ENCODE results near the gene MMP24OS.
A peak's percentile ranks its signal among the peaks of the same experiment; 100 is the strongest.

MMP24OS gene

DNA sequence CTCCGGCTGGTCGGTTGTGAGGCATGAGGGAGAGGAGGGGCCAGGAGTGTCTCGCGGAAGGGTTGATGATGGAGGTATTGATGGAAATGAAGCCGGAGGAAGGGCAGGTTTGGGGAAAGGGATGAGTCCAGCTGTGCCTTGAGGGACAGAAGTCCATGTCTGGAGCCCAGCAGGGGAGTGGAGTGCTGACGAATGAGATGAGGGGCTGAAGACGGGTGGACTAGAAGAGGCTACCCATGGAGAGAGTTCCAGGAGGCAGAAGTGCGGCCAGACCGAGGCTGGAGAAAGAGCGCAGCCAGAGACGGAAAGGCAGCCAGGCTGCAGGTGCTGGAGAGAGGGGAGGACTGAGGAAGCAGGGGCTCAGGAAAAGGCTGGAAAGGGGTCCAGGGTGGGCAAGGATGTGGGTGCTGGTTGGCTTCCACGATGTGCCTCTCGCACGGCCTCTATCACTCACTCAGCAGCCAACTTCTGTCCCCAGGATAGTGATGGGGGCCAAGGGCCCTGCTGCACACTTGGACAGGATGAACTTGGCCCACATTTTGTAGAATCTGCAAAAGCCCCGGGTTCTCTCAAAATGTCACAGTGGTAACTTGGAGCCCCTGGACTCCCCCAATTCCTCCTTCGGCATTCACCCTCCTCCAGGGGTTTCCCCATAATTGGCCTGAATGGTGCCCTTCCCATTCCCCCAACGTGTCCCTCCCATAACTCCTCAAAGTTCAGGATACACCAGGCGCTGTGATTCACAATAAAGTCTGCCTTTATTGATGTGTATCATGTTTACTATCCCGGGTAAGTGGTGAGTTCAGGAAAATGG is 7.3 kb upstream of the MMP24OS start:
- Histone ChIP-seq H3K27me3 (ENCODE audit: control insufficient read depth in 1 of 2, insufficient read depth in 2 of 2, low read length in 2 of 2) (no peaks in the 10 kb centered on the region), H3K9me3 (ENCODE audit: control insufficient read depth in 1 of 2, low read length in 2 of 2) (no peaks in the 10 kb centered on the region), H3K4me3 (ENCODE audit: low read depth in 1 of 2, low read length in 2 of 2) (peak overlapping the region; percentile 76 to 89), H3K9ac (ENCODE audit: low read depth in 1 of 2, low read length in 2 of 2) (peak overlapping the region; percentile 88), H3K36me3 (ENCODE audit: control insufficient read depth in 1 of 2, insufficient read depth in 2 of 2, low read length in 2 of 2) (peaks cover 7 to 21% of the 10 kb centered on the region in 2 donors), H3K27ac (ENCODE audit: low read depth, low read length) (peak overlapping the region; percentile 76), H3K4me1 (ENCODE audit: control insufficient read depth in 1 of 2, insufficient read depth in 2 of 2, low read length in 2 of 2) (peaks cover 28 to 31% of the 10 kb centered on the region in 2 donors)

DNA sequence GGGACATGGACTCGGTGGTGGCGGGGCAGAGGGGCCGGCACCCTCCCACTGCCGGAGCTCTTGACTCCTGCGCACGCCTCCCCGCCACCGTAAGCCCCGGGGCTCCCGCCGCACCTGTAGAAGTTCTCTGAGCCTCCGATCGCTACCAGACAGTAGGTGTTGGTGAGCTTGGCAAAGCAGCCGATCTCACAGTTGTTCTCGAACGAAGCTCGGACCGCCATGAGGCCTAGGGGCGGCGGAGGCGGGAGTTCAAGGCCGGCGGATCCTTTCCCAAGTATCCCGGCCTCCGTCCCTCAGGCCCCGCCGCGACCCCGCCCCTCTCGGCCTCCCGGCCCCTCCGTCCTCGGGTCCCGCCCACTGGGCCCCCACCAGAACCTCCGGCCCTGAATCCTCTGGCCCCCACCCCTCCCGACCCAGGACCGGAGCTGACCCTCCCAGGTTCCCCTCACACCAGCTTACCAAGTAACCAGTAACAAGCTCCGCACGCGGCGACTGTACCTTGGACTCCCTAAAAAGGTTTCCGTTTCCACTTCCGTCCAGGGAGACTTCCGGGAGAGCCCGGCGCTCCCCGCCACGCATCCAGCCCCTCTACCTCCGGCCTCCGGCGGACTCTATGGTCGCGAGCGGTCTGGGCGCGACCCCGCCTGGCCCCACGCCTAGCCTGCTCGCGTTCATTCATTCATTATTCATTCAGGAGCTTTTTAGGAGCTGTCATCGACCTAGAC is 6.5 kb upstream of the MMP24OS start, which contains the start of gene EIF6:
EIF6 (minus strand) TSS at position 506 of the 725 bp plus-strand sequence; CDS start at position 221, 285 bp downstream.
- H3K9me3 ChIP-seq (ENCODE audit: control insufficient read depth in 1 of 2, low read length in 2 of 2) = no peaks in the 10 kb centered on the region
- H3K36me3 ChIP-seq (ENCODE audit: control insufficient read depth in 1 of 2, insufficient read depth in 2 of 2, low read length in 2 of 2) = peaks cover 15 to 29% of the 10 kb centered on the region in 2 donors
- H3K4me1 ChIP-seq (ENCODE audit: control insufficient read depth in 1 of 2, insufficient read depth in 2 of 2, low read length in 2 of 2) = peaks cover 31 to 34% of the 10 kb centered on the region in 2 donors
- H3K27ac ChIP-seq (ENCODE audit: low read depth, low read length) = peak within 1 kb of the TSS; percentile 76
- peak within 1 kb of the TSS; percentile 88 for H3K9ac ChIP-seq (ENCODE audit: low read depth in 1 of 2, low read length in 2 of 2)
- peak within 1 kb of the TSS; percentile 76 to 89 for H3K4me3 ChIP-seq (ENCODE audit: low read depth in 1 of 2, low read length in 2 of 2)
- H3K27me3 ChIP-seq (ENCODE audit: control insufficient read depth in 1 of 2, insufficient read depth in 2 of 2, low read length in 2 of 2) = no peaks in the 10 kb centered on the region

DNA sequence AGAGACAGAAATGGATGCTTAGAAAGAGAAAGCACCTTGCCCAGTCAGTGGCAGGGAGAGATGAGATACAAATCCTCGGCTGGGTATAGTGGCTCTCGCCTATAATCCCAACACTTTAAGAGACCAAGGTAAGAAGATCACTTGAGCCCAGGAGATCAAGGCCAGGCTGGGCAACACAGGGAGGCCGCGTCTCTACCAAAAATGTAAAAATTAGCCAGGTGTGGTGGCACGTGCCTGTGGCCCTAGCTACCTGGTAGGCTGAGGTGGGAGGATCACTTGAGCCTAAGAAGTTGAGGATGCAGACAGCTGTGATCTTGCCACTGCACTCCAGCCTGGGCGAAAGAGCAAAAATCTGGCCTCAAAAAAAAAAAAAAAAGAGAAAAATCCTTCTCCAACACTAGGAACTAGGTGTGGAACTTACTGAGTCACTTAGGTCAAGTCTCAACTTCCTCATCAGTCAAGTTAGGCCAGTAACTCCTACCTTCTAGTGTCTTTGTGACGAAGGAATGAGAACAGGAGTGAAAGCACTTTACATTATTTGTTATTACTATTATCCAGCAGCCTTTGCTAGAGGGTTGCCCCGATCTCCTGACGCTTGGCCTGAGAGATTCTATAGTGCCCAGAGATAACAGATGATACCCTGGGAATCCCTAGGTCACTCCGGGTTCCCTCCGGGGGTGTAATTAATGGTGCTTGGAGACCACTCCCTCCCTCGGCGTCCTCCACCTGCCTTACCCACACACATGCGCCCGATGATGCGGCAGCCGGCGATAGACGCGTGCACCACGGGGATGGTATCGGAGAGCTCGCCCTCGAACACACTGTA is 5.7 kb upstream of the MMP24OS start:
- peak overlapping the region; percentile 88 for H3K9ac ChIP-seq (ENCODE audit: low read depth in 1 of 2, low read length in 2 of 2)
- no peaks in the 10 kb centered on the region for H3K9me3 ChIP-seq (ENCODE audit: control insufficient read depth in 1 of 2, low read length in 2 of 2)
- peak overlapping the region; percentile 76 for H3K27ac ChIP-seq (ENCODE audit: low read depth, low read length)
- H3K4me1 ChIP-seq (ENCODE audit: control insufficient read depth in 1 of 2, insufficient read depth in 2 of 2, low read length in 2 of 2) = peaks cover 31 to 42% of the 10 kb centered on the region in 2 donors
- peaks cover 22 to 37% of the 10 kb centered on the region in 2 donors for H3K36me3 ChIP-seq (ENCODE audit: control insufficient read depth in 1 of 2, insufficient read depth in 2 of 2, low read length in 2 of 2)
- H3K27me3 ChIP-seq (ENCODE audit: control insufficient read depth in 1 of 2, insufficient read depth in 2 of 2, low read length in 2 of 2) = no peaks in the 10 kb centered on the region
- H3K4me3 ChIP-seq (ENCODE audit: low read depth in 1 of 2, low read length in 2 of 2) = peak overlapping the region; percentile 76 to 89

DNA sequence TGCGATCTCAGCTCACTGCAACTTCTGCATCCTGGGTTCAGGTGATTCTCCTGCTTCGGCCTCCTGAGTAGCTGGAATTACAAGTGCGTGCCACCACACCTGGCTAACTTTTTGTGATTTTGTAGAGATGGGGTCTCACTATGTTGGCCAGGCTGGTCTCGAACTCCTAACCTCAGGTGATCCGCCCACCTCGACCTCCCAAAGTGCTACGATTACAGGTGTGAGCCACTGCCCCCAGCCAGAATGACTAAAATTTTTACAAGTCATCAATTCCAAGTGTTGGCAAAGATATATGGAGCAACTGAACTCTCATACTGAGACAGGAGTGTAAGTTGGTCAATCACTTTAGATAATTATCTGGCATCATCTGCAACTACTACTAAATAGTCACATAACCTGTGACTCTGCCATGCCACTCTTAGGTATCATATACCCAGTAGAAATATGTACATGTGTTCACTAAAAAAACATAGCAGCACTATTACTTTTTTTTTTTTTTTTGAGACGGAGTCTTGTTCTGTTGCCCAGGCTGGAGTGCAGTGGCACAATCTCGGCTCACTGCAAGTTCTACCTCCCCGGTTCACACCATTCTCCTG is 3.7 kb upstream of the MMP24OS start:
- Histone ChIP-seq H3K27me3 (ENCODE audit: control insufficient read depth in 1 of 2, insufficient read depth in 2 of 2, low read length in 2 of 2) (no peaks in the 10 kb centered on the region), H3K9ac (ENCODE audit: low read depth in 1 of 2, low read length in 2 of 2) (no peak overlapping the region), H3K4me1 (ENCODE audit: control insufficient read depth in 1 of 2, insufficient read depth in 2 of 2, low read length in 2 of 2) (peaks cover 32 to 48% of the 10 kb centered on the region in 2 donors), H3K27ac (ENCODE audit: low read depth, low read length) (no peak overlapping the region), H3K4me3 (ENCODE audit: low read depth in 1 of 2, low read length in 2 of 2) (no peak overlapping the region), H3K36me3 (ENCODE audit: control insufficient read depth in 1 of 2, insufficient read depth in 2 of 2, low read length in 2 of 2) (peaks cover 27 to 39% of the 10 kb centered on the region in 2 donors), H3K9me3 (ENCODE audit: control insufficient read depth in 1 of 2, low read length in 2 of 2) (no peaks in the 10 kb centered on the region)

DNA sequence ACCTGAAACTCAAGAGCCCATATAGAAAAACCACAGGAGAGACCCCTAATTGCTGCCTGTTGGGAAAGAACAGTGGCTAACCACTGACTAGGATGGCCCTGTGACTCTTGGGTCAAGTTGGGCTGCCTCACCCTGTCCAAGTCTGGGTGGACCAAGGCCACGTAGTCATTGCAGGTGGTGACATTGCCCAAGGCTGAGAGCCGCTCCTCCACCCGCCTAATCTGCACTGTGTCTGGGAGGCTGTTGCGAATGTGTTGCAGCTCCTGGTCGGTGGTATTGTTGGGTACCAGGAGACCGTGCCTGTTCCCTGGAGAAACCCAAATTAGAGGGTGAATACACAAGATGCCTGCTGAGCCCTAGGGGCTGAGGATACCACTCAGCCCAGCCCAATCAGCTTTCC is 2.6 kb upstream of the MMP24OS start:
- Histone ChIP-seq H3K9ac (ENCODE audit: low read depth in 1 of 2, low read length in 2 of 2) (no peak overlapping the region), H3K36me3 (ENCODE audit: control insufficient read depth in 1 of 2, insufficient read depth in 2 of 2, low read length in 2 of 2) (peaks cover 28 to 50% of the 10 kb centered on the region in 2 donors), H3K4me3 (ENCODE audit: low read depth in 1 of 2, low read length in 2 of 2) (no peak overlapping the region), H3K4me1 (ENCODE audit: control insufficient read depth in 1 of 2, insufficient read depth in 2 of 2, low read length in 2 of 2) (peaks cover 29 to 45% of the 10 kb centered on the region in 2 donors), H3K9me3 (ENCODE audit: control insufficient read depth in 1 of 2, low read length in 2 of 2) (no peaks in the 10 kb centered on the region), H3K27ac (ENCODE audit: low read depth, low read length) (no peak overlapping the region), H3K27me3 (ENCODE audit: control insufficient read depth in 1 of 2, insufficient read depth in 2 of 2, low read length in 2 of 2) (no peaks in the 10 kb centered on the region)

DNA sequence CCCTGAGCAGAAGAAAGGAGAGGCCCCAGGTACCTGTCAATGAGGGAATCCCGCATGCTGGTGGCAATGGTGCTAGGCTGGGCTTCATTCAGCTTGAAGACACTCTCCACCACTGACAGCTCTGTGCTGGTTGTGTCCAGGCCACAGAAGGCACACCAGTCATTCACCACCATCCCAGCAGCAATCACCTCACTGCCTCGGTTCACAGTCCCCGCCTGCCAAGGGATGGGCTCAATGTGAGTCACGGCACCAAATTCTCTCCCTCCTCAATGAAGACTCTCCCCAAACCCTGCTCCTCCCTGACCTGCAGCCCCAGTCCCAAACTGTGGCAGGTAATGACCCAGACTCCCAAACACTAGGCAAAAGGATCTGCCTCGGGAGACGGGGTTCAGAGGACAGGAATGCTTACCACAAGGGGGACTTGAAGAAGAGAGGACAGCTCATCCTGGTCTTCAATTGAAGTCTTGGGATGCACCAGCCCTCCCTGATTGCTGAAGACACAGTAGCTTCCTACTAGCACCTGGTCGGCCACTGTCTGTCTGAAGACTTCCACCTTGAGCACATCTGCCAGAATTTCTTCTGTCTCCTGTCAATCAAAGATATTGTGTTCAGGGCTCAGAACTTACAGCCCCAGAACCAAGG is 1.7 kb upstream of the MMP24OS start:
- H3K4me1 ChIP-seq (ENCODE audit: control insufficient read depth in 1 of 2, insufficient read depth in 2 of 2, low read length in 2 of 2) = peaks cover 23 to 37% of the 10 kb centered on the region in 2 donors
- peaks cover 30 to 58% of the 10 kb centered on the region in 2 donors for H3K36me3 ChIP-seq (ENCODE audit: control insufficient read depth in 1 of 2, insufficient read depth in 2 of 2, low read length in 2 of 2)
- no peaks in the 10 kb centered on the region for H3K27me3 ChIP-seq (ENCODE audit: control insufficient read depth in 1 of 2, insufficient read depth in 2 of 2, low read length in 2 of 2)
- no peak overlapping the region for H3K4me3 ChIP-seq (ENCODE audit: low read depth in 1 of 2, low read length in 2 of 2)
- H3K27ac ChIP-seq (ENCODE audit: low read depth, low read length) = no peak overlapping the region
- no peaks in the 10 kb centered on the region for H3K9me3 ChIP-seq (ENCODE audit: control insufficient read depth in 1 of 2, low read length in 2 of 2)
- H3K9ac ChIP-seq (ENCODE audit: low read depth in 1 of 2, low read length in 2 of 2) = no peak overlapping the region

DNA sequence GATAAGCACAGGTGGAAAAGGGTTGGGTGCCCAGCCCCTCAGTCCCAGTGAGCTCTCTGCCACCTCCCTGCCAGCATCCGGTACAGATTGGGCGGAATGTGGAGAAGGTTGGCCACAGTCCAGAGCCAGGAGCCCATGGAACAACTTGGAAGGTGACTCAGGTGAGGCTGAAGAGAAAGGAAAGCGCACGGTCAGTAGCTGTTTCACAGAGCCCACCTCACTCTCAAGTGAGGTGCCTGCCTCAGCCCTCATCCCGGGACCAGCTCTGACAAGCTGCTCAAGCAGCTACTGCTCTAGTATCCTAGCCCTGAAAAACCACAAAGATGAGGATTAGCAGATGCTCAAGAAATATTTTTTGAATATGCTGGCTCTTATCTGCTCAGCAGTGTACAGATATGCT is 1.1 kb upstream of the MMP24OS start:
- H3K4me1 ChIP-seq (ENCODE audit: control insufficient read depth in 1 of 2, insufficient read depth in 2 of 2, low read length in 2 of 2) = peaks cover 23 to 37% of the 10 kb centered on the region in 2 donors
- no peak overlapping the region for H3K4me3 ChIP-seq (ENCODE audit: low read depth in 1 of 2, low read length in 2 of 2)
- no peaks in the 10 kb centered on the region for H3K9me3 ChIP-seq (ENCODE audit: control insufficient read depth in 1 of 2, low read length in 2 of 2)
- H3K27ac ChIP-seq (ENCODE audit: low read depth, low read length) = peak overlapping the region; percentile 77
- H3K9ac ChIP-seq (ENCODE audit: low read depth in 1 of 2, low read length in 2 of 2) = peak overlapping the region in 1 of 2 donors; percentile 33
- H3K36me3 ChIP-seq (ENCODE audit: control insufficient read depth in 1 of 2, insufficient read depth in 2 of 2, low read length in 2 of 2) = peaks cover 31 to 63% of the 10 kb centered on the region in 2 donors
- H3K27me3 ChIP-seq (ENCODE audit: control insufficient read depth in 1 of 2, insufficient read depth in 2 of 2, low read length in 2 of 2) = no peaks in the 10 kb centered on the region

DNA sequence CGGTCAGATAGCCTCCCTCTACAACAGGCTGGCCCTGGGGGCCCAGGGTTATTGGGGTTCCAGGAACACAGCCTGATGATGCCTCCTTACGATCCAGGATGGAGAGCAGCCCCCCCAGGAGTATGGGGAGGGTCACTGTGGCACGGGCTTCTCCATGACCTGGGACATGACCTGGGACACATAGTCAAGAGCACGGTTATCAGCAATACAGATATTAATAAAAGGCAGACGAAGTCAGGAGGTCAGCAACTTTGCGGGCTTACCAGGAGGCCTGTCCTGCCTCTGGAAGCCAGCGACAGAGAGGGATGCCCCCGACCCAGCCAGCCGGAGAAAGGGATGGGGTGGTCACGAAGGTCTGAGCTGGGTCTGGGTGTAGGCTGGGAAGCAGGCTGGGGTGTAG is 795 bp downstream of the MMP24OS start:
- Histone ChIP-seq H3K27me3 (ENCODE audit: control insufficient read depth in 1 of 2, insufficient read depth in 2 of 2, low read length in 2 of 2) (no peaks in the 10 kb centered on the region), H3K36me3 (ENCODE audit: control insufficient read depth in 1 of 2, insufficient read depth in 2 of 2, low read length in 2 of 2) (peaks cover 31 to 65% of the 10 kb centered on the region in 2 donors)

DNA sequence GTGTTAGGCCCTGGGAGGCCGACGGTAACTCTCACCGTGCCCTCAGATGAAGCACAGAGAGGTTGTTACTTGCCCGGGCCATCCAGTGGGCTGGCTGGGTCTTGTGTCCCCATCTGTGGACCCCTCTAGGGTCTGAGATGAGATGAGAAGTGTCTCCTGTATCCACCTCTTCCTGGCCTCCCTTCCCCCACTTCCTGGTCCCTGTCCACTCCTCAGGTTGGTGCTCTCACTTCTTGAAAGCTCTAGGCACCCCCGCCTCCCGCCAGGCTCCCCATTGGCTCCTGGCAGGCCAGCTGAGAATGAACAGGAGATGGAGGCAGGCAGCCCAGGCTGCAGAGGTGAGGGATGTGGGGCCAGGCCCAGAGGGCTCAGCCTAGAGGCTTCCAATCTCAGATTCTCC is 1.5 kb downstream of the MMP24OS start:
- Histone ChIP-seq H3K4me3 (ENCODE audit: low read depth in 1 of 2, low read length in 2 of 2) (peak overlapping the region; percentile 75 to 80), H3K27ac (ENCODE audit: low read depth, low read length) (no peak overlapping the region), H3K36me3 (ENCODE audit: control insufficient read depth in 1 of 2, insufficient read depth in 2 of 2, low read length in 2 of 2) (peaks cover 34 to 65% of the 10 kb centered on the region in 2 donors), H3K9ac (ENCODE audit: low read depth in 1 of 2, low read length in 2 of 2) (peak overlapping the region; percentile 75 to 90), H3K4me1 (ENCODE audit: control insufficient read depth in 1 of 2, insufficient read depth in 2 of 2, low read length in 2 of 2) (peaks cover 10 to 28% of the 10 kb centered on the region in 2 donors), H3K9me3 (ENCODE audit: control insufficient read depth in 1 of 2, low read length in 2 of 2) (no peaks in the 10 kb centered on the region), H3K27me3 (ENCODE audit: control insufficient read depth in 1 of 2, insufficient read depth in 2 of 2, low read length in 2 of 2) (no peaks in the 10 kb centered on the region)

More for the DNA sequence above, 795 bp downstream of the MMP24OS start:
- peak overlapping the region; percentile 96 for H3K27ac ChIP-seq (ENCODE audit: low read depth, low read length)
- H3K4me3 ChIP-seq (ENCODE audit: low read depth in 1 of 2, low read length in 2 of 2) = peak overlapping the region; percentile 75 to 80
- H3K9ac ChIP-seq (ENCODE audit: low read depth in 1 of 2, low read length in 2 of 2) = peak overlapping the region; percentile 75 to 90
- H3K9me3 ChIP-seq (ENCODE audit: control insufficient read depth in 1 of 2, low read length in 2 of 2) = no peaks in the 10 kb centered on the region
- H3K4me1 ChIP-seq (ENCODE audit: control insufficient read depth in 1 of 2, insufficient read depth in 2 of 2, low read length in 2 of 2) = peaks cover 11 to 28% of the 10 kb centered on the region in 2 donors
